ENCODE results near the gene CNOT4. TPM values are rescaled to one million over a fixed set of nuclear protein-coding genes. Genes with fewer than 3 reads are reported as not detected.

CNOT4 gene
- total RNA-seq, 4 donors from 2014 or later = 25.6 to 36.8 (median 29.3) TPM

DNA sequence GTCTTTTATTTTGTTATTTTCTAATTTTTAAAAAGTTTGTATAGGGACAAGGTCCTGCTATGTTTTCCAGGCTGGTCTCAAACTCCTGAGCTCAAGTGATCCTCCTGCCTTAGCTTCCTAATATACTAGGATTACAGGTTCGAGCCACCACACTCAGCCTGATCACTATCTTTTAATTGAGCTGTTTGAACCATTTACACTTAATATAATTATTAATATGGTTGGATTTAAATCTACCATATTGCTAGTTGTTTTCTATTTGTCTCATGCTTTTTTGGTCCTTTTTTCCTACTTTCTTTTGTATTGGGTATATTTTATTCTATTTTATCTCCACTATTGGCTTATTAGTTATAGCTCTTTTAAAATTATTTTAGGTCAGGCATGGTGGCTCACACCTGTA is 13.2 kb upstream of the CNOT4 start:
- H3K9me3 ChIP-seq = no peaks in the 10 kb centered on the region
- H3K27me3 ChIP-seq = no peaks in the 10 kb centered on the region
- no peaks in the 10 kb centered on the region for H3K36me3 ChIP-seq
- no peak overlapping the region for H3K4me3 ChIP-seq (replicated peaks in 1 of 3)
- intact Hi-C loops (cut with DNase I) = no loop called here
- 93 to 98% methylated on average over 1 of the region's 1 CpG for WGBS, 2 donors
- DNase-seq = no peak
- no peak overlapping the region for H3K27ac ChIP-seq
- TF ChIP-seq, protein P1, sequence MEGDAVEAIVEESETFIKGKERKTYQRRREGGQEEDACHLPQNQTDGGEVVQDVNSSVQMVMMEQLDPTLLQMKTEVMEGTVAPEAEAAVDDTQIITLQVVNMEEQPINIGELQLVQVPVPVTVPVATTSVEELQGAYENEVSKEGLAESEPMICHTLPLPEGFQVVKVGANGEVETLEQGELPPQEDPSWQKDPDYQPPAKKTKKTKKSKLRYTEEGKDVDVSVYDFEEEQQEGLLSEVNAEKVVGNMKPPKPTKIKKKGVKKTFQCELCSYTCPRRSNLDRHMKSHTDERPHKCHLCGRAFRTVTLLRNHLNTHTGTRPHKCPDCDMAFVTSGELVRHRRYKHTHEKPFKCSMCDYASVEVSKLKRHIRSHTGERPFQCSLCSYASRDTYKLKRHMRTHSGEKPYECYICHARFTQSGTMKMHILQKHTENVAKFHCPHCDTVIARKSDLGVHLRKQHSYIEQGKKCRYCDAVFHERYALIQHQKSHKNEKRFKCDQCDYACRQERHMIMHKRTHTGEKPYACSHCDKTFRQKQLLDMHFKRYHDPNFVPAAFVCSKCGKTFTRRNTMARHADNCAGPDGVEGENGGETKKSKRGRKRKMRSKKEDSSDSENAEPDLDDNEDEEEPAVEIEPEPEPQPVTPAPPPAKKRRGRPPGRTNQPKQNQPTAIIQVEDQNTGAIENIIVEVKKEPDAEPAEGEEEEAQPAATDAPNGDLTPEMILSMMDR (IDR thresholded peaks at IDR 0.05) = no peak
- TF ChIP-seq POLR2A (IDR thresholded peaks at IDR 0.05) = no peak
- H3K4me1 ChIP-seq = no peaks in the 10 kb centered on the region

DNA sequence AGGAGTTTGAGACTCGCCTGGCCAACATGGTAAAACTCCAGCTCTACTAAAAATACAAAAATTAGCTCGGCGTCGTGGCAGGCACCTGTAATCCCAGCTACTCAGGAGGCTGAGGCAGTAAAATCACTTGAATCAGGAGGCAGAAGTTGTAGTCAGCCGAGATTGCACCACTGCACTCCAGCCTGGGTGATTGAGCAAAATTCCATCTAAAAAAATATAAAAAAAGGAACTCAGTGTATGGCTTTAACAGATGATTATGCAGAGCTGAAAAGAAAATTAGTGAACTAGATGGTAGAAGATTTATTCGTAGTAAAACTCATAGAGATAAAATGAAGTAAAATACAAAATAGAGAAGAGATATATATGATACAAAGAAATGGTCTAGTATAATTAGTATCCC is 12.6 kb upstream of the CNOT4 start:
- no peaks in the 10 kb centered on the region for H3K36me3 ChIP-seq
- intact Hi-C loops (cut with DNase I) = no loop called here
- no peaks in the 10 kb centered on the region for H3K4me1 ChIP-seq
- DNase-seq = no peak
- H3K9me3 ChIP-seq = no peaks in the 10 kb centered on the region
- no peak overlapping the region for H3K4me3 ChIP-seq (replicated peaks in 1 of 3)
- no peak for TF ChIP-seq POLR2A (IDR thresholded peaks at IDR 0.05)
- TF ChIP-seq, protein P1 (IDR thresholded peaks at IDR 0.05) = no peak
- H3K27ac ChIP-seq = no peak overlapping the region
- no peaks in the 10 kb centered on the region for H3K27me3 ChIP-seq
- 88 to 90% methylated on average over 6 of the region's 6 CpGs for WGBS, 2 donors

DNA sequence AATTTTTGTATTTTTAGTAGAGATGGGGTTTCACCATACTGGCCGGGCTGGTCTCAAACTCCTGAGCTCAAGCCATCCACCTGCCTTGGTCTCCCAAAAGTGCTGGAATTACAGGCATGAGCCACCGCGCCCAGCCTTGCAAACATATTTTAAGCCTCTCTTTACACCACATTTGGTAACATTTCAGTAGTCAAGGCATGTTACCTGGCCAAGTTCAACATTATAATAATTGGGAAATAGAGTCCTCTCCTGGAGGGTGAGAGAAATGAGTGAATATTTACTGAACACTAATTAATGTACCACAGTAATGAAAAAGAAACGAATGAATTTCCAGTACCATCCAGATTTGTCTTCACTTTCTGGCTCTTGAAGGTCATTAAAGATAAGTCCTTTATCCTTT is 10.0 kb upstream of the CNOT4 start:
- Histone ChIP-seq H3K27ac (no peak overlapping the region), H3K27me3 (no peaks in the 10 kb centered on the region), H3K36me3 (no peaks in the 10 kb centered on the region), H3K4me3 (replicated peaks in 1 of 3) (no peak overlapping the region), H3K4me1 (no peaks in the 10 kb centered on the region), H3K9me3 (no peaks in the 10 kb centered on the region)
- TF ChIP-seq, protein P1 (IDR thresholded peaks at IDR 0.05) = no peak
- TF ChIP-seq POLR2A (IDR thresholded peaks at IDR 0.05) = no peak
- DNase-seq = no peak
- intact Hi-C loops (cut with DNase I) = no loop called here
- 81 to 86% methylated on average over 4 of the region's 4 CpGs for WGBS, 2 donors

DNA sequence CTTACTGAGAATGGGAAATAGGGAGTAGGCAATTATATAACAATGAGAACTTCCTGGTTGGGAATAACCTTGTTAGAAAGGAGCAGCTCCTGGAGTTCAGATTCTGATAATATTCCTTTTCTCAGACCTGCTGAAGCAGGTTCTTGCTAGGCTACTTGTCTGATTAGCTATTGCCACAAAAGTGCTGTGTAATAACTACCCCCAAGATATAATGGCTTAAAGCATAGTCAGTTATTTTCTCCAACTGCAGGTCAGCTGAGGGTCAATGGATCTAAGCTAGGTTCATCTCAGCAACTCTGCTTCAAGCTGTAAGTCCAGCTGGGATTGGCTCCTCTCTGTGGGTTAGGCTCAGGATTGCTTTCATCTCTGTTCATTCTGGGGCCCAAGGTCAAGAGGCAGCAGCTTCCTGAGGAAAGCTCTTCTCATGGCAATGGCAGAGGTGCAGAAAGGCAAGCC is 9.4 kb upstream of the CNOT4 start:
- Histone ChIP-seq H3K4me3 (replicated peaks in 1 of 3) (no peak overlapping the region), H3K36me3 (no peaks in the 10 kb centered on the region), H3K27ac (no peak overlapping the region), H3K4me1 (no peaks in the 10 kb centered on the region), H3K9me3 (no peaks in the 10 kb centered on the region), H3K27me3 (no peaks in the 10 kb centered on the region)
- peak; percentile 7 to 25 for DNase-seq
- intact Hi-C loops (cut with DNase I) = no loop called here
- no peak for TF ChIP-seq POLR2A (IDR thresholded peaks at IDR 0.05)
- TF ChIP-seq, protein P1 (IDR thresholded peaks at IDR 0.05) = no peak

DNA sequence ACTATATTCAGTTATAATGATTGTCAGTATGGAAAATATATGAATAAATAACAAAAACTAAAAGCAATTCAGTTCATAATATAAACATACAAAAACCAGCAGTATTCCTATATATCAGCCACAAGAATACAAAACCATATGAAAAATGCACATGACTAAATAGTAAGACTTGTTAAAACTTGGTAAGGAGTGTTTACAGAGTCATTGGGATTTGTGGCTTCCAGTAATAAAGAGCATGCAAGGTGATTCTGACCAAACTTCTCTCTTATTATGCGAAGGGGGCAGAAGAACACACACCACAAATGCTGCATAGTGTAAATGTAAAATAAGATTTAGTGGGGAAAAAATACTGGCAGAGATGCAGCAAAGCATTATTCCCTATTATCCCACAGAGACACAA is 8.8 kb upstream of the CNOT4 start:
- Histone ChIP-seq H3K4me1 (no peaks in the 10 kb centered on the region), H3K9me3 (no peaks in the 10 kb centered on the region), H3K27me3 (no peaks in the 10 kb centered on the region), H3K36me3 (no peaks in the 10 kb centered on the region), H3K27ac (no peak overlapping the region), H3K4me3 (replicated peaks in 1 of 3) (no peak overlapping the region)
- TF ChIP-seq, protein P1 (IDR thresholded peaks at IDR 0.05) = no peak
- no peak for TF ChIP-seq POLR2A (IDR thresholded peaks at IDR 0.05)
- intact Hi-C loops (cut with DNase I) = no loop called here
- 97 to 100% methylated on average over 1 of the region's 1 CpG for whole genome bisulfite sequencing, 2 donors
- DNase-seq = no peak
